Progenitor cell of endocrine pancreas (in vitro differentiated cells): ENCODE results near the gene NKD1. TPM values are rescaled to one million over a fixed set of nuclear protein-coding genes. Genes with fewer than 3 reads are reported as not detected.

Experiments
- DNase-seq: peaks from one replicate; pipeline ENCODE4 v3.0.0; 2021; ENCODE audit warnings: low spot score; ENCODE audit not compliant: unreplicated experiment
- H3K27ac Mint-ChIP-seq: 2 replicates; pipeline ENCODE4 v1.8.0; 2021; ENCODE audit warnings: mild to moderate bottlenecking, moderate library complexity, mixed read lengths
- H3K27me3 Mint-ChIP-seq: 2 replicates; pipeline ENCODE4 v1.8.0; 2021; ENCODE audit warnings: mixed read lengths
- H3K36me3 Mint-ChIP-seq: 2 replicates; pipeline ENCODE4 v1.8.0; 2022; ENCODE audit warnings: mixed read lengths; ENCODE audit not compliant: insufficient read depth
- H3K4me1 Mint-ChIP-seq: 2 replicates; pipeline ENCODE4 v1.8.0; 2021; ENCODE audit warnings: low read depth, mixed read lengths
- H3K4me3 Mint-ChIP-seq: 2 replicates; pipeline ENCODE4 v1.8.0; 2021; ENCODE audit warnings: low read depth, mild to moderate bottlenecking, moderate library complexity, mixed read lengths
- H3K9me3 Mint-ChIP-seq: 2 replicates; pipeline ENCODE4 v1.8.0; 2021; ENCODE audit warnings: low read depth, mixed read lengths
- CTCF ChIP-seq: fragments of 200-600 bp; sonication (generic); IDR thresholded peaks from one replicate; pipeline ENCODE4 v1.5.0; 2021; ENCODE audit warnings: antibody characterized with exemption, mild to moderate bottlenecking; ENCODE audit not compliant: unreplicated experiment
- total RNA-seq: library from RNA; stranded (reverse); gene quantifications from 2 replicates; pipeline ENCODE4 v1.2.1, GENCODE V29; 2021

The NKD1 gene
- total RNA-seq, 1 donor from 2014 or later = 3.0 TPM

DNA sequence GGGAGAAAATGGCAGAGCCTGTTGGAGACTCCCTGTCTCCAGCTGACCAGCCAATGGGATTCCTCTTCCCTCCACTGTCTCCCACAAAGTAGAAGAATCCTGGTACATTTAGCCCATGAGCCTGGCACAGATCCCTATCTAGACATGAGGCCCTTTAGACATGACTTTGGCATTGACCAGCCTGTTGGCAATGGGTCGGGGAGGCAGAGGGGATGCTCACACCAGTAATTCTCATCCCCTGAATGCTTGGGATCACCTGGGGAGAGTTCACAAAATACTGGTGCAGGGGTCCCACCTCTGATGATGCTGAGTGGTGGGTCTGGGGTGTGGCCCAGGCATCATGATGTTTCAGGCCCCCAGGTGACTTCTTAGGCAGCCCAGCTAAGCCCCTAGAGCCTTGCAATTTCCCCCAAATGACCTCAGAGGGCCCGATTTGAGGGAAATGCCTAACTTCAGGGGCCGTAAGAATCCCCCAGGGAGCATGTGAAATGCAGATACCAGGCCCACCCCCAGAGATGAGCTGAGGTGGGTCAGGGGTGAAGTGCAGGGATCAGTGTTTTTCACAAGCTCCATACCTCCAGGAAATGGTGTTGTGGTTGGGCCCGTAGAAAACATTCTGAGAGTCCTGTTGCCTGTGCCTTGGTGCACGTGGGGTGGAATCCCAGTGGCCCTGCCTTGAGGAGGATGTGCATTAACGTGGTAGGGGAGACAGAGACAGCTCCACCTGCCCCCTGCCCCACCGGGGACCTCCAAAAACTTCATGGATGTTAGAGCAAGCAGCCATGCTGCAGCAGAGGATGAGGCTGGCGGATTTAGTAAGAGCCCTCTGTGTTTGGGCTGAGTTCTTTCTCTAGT is 90.8 kb downstream of the NKD1 start:
- Mint-ChIP-seq H3K27me3 (no peaks in the 10 kb centered on the region), H3K9me3 (no peaks in the 10 kb centered on the region), H3K27ac (no peak overlapping the region), H3K36me3 (no peaks in the 10 kb centered on the region), H3K4me1 (no peaks in the 10 kb centered on the region), H3K4me3 (no peak overlapping the region)
- no peak for TF ChIP-seq CTCF
- DNase-seq = no peak

DNA sequence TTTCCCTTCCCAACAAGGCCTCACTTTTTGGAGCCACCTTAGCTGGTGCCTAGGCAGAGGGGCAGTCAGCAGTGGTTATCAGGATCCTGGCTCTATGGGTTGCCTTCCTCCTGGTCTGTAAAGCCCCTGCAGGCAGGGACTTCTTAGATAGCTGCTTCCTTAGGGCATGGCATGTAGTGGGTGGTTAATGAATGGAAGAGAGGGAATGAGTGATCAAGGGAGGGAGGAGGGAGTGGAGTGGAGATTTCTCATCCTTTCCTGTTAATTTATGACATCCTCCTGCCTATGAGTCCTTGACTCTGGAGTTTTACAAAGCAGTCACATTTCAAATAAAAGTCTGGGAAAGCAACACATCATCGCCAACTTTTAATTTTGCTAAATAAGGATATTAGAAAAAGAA is 92.2 kb downstream of the NKD1 start:
- no peak for DNase-seq
- H3K4me3 Mint-ChIP-seq = no peak overlapping the region
- H3K27ac Mint-ChIP-seq = no peak overlapping the region
- peaks cover 8% of the 10 kb centered on the region for H3K27me3 Mint-ChIP-seq
- TF ChIP-seq CTCF = no peak
- H3K36me3 Mint-ChIP-seq = no peaks in the 10 kb centered on the region
- H3K9me3 Mint-ChIP-seq = no peaks in the 10 kb centered on the region
- H3K4me1 Mint-ChIP-seq = no peaks in the 10 kb centered on the region

- TF ChIP-seq CTCF = no peak
- no peaks in the 10 kb centered on the region for H3K36me3 Mint-ChIP-seq
- H3K4me3 Mint-ChIP-seq = no peak overlapping the region
- H3K9me3 Mint-ChIP-seq = no peaks in the 10 kb centered on the region
- no peak for DNase-seq
- peaks cover 13% of the 10 kb centered on the region for H3K27me3 Mint-ChIP-seq
- no peak overlapping the region for H3K27ac Mint-ChIP-seq
- H3K4me1 Mint-ChIP-seq = no peaks in the 10 kb centered on the region
Measured at GRCh38 chr16:50640919-50641817, 93.0 kb downstream of the NKD1 start.

- H3K4me1 Mint-ChIP-seq = no peaks in the 10 kb centered on the region
- TF ChIP-seq CTCF = no peak
- DNase-seq = no peak
- H3K36me3 Mint-ChIP-seq = no peaks in the 10 kb centered on the region
- no peak overlapping the region for H3K27ac Mint-ChIP-seq
- H3K9me3 Mint-ChIP-seq = no peaks in the 10 kb centered on the region
- H3K27me3 Mint-ChIP-seq = peaks cover 14% of the 10 kb centered on the region
- no peak overlapping the region for H3K4me3 Mint-ChIP-seq
Measured at GRCh38 chr16:50641818-50642187, 93.6 kb downstream of the NKD1 start.

GRCh38 chr16:50642349-50642748 is 94.2 kb downstream of the NKD1 start:
- TF ChIP-seq CTCF = no peak
- no peak overlapping the region for H3K4me3 Mint-ChIP-seq
- no peaks in the 10 kb centered on the region for H3K9me3 Mint-ChIP-seq
- H3K36me3 Mint-ChIP-seq = no peaks in the 10 kb centered on the region
- no peak for DNase-seq
- H3K27ac Mint-ChIP-seq = no peak overlapping the region
- no peaks in the 10 kb centered on the region for H3K4me1 Mint-ChIP-seq
- peaks cover 17% of the 10 kb centered on the region for H3K27me3 Mint-ChIP-seq
